ENCODE results near the gene SNX4.
A peak's percentile ranks its signal among the peaks of the same experiment; 100 is the strongest.
"Not testable (repeated sequence)": the region's sequence is repeated elsewhere in the genome, so short reads cannot be mapped to it uniquely, and the experiment has no call there.

The SNX4 gene

GRCh38 chr3:125519678-125520562, at the start of gene SNX4:
Gene SNX4, minus strand, starts transcription at chr3:125520202. Its CDS starts 30 bp downstream, at chr3:125520172.
- peak; percentile 70 for DNase-seq (ENCODE audit: low read depth)

DNA sequence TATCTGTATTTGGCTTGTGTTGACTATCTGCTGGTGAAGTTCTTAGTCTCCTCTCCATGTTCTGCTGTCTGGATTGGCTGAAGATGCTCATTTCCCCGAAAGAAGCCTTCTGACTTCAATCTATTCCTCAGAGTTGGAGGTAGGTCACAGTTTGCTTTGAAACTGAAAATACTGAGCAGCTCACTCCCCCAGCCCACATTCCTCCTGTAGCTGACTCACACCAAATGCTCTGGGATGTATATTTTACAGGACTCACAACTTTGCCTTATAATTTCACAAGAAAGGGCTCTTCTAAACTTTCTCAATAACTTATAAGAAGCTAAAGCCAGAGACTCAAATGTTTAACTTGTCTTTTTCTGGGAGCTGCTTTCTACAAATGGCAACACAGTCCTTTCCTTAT, 36.3 kb upstream of the SNX4 start:
- DNase-seq (ENCODE audit: low read depth): no peak

DNA sequence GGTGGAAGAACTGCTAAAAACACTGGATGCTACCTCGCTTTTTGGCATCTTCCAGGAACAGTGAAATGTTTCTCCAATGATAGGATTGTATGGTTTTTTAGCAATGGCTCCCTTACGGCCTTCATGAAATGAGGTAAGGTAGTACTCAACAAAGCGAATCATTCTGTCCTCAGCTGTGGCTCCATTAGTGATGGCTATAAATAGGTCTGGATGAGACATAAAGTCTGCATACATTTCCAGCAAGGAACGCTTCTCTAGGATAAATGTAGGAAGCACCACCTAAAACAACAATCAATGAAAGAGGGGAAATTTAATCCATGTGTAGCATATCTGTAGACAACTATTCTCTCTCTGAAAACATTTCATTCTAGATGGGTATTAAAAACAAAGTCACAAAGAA, 32.4 kb upstream of the SNX4 start:
- no peak for DNase-seq (ENCODE audit: low read depth)

GRCh38 chr3:125528920-125529319, 8.9 kb upstream of the SNX4 start:
- no peak for DNase-seq (ENCODE audit: low read depth)

- DNase-seq (ENCODE audit: low read depth): no peak
Measured at GRCh38 chr3:125525153-125525552, 5.2 kb upstream of the SNX4 start.

GRCh38 chr3:125520563-125520919, 539 bp upstream of the SNX4 start:
- DNase-seq (ENCODE audit: low read depth): not testable (repeated sequence)

- DNase-seq (ENCODE audit: low read depth): no peak
Measured at GRCh38 chr3:125515421-125515820, 4.6 kb downstream of the SNX4 start.

- DNase-seq (ENCODE audit: low read depth): no peak
Measured at GRCh38 chr3:125513490-125514115, 6.4 kb downstream of the SNX4 start.

- DNase-seq (ENCODE audit: low read depth): peak; percentile 89
Measured at GRCh38 chr3:125512135-125512920, 7.7 kb downstream of the SNX4 start.

GRCh38 chr3:125511420-125512118, 8.4 kb downstream of the SNX4 start:
- DNase-seq (ENCODE audit: low read depth): no peak

GRCh38 chr3:125507128-125507527, 12.9 kb downstream of the SNX4 start:
- DNase-seq (ENCODE audit: low read depth): no peak

DNA sequence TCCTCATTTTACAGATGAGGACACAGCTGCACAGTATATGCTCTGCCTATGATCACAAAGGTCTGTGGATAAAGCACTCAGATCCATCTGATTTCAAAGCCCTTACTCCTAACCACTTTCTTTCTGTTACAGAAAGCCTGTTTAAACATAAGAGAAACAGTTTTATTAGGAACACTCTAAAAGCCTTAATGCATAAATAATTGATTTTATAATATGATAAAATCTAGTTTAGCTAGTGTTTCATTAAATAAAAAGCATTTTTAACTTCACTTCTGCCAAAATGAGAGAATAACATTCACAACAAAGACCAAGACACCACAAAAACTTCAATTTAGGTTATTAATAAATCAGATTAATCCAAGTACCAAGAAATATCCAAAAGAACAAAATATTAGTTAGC, 21.4 kb downstream of the SNX4 start:
- DNase-seq (ENCODE audit: low read depth): no peak

DNA sequence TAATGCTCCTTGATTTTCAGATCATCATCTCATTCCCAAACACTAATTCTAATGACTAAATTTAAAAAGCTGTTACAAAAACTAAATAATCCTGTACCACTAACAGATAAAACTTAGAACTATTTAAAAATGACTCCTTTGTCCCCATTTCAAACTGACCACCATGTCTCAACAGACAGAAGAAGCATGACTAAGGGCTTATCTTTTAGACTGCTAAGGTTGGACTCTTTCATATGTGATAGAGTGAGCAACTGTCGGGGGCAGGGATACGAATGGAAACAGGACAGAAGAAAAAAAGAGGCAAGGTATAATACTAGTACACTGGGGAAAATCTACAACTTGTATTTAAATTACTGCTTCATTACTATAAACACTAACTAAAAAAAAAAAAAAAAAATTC, 23.3 kb downstream of the SNX4 start:
- DNase-seq (ENCODE audit: low read depth): no peak

DNA sequence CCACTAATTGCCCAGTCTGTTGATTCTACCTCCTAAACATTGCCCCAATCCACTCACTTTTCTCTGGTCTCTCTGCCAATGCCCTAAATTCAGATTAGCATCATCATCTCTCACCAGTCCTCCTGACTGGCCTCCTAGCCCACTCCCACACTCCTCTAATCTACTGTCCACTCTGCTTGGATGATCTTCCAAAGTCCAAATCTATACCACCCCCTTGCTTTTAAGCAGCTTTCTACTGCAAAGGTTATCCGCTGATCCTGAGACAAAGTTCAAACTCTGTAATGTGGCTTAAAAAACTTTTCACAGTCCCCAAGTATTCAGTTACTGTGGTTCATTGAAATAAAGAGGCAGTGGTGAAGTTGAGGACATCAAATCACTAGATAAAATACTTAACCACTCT, 37.6 kb downstream of the SNX4 start:
- no peak for DNase-seq (ENCODE audit: low read depth)

DNA sequence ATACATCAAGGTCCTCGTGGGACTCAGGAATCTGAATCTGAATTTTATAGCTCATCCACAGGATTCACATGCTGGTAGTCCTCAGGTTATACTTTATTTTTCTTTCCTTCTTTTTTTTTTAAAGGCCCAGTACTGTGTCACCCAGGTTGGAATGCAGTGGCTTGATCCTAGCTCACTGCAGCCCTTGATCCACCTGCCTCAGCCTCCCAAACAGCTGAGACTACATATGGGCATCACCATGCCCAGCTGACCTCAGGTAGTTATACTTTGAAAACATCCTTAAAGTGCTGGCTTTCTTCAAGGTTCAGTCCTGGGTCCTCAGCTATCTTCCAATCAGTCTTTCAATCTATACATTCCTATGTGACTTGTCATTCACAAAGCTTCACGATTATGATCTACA, 38.2 kb downstream of the SNX4 start:
- no peak for DNase-seq (ENCODE audit: low read depth)

DNA sequence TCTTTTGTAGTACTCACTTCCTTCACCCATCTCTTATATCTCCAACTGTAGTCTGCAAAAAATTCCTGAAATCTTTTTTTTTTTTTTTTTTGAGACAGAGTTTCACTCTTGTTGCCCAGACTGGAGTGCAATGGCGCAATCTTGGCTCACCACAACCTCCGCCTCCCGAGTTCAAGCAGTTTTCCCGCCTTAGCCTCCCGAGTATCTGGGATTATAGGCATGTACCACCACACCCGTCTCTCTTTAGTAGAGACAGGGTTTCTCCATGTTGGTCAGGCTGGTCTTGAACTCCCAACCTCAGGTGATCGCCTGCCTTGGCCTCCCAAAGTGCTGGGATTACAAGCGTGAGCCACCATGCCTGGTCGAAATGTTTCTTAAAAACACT, 38.6 kb downstream of the SNX4 start:
- DNase-seq (ENCODE audit: low read depth): not testable (repeated sequence)

GRCh38 chr3:125480656-125481374, 39.2 kb downstream of the SNX4 start:
- no peak for DNase-seq (ENCODE audit: low read depth)

GRCh38 chr3:125479091-125479490, 40.9 kb downstream of the SNX4 start:
- no peak for DNase-seq (ENCODE audit: low read depth)

GRCh38 chr3:125478326-125478725, 41.7 kb downstream of the SNX4 start:
- DNase-seq (ENCODE audit: low read depth): no peak

DNA sequence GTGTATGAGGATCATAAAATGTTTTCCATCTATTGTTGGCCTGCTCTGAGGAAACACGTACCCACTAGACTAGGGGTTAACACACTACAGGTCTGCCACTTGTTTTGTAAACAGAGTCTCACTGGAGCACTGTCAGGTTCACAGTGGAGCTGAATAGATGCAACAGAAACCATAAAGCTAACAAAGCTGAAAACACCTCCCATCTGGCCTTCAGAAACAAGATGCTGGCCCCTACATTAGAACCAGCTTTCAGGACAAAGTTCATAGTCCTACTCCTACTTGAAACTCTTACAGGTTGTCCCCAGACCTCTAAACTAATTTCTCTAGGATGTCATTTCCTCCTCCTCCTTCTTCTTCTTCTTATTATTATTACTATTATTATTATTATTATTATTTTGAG, 42.3 kb downstream of the SNX4 start:
- no peak for DNase-seq (ENCODE audit: low read depth)

DNA sequence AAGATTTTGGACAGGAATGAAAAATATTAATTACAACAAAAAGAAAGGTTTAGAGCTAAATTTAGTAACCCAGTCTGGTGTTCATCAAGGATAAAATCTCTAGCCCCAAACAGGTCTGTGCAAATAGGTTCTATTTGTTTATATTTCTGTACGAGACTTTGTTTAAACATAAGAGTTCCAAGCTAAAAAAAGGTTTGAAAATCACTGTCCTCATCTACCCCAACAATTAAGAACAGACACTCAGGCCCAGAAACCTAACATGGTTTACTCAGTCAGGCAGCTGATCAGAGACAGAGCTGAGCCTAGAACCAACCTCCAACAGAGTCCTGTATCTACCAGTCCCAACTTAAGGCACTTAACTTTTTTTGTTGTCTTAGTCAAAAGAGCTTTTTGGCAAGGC, 49.3 kb downstream of the SNX4 start:
- DNase-seq (ENCODE audit: low read depth): no peak

All from HS-27A (cell line).